Activated T-cell treated with anti-CD3 and anti-CD28 coated beads for 1 hour (primary cell): ENCODE data around the gene PTGDS.

Source experiments
- DNase-seq: peaks from one replicate; pipeline ENCODE4 v3.0.0-alpha.2; 2020; ENCODE audit warnings: low read depth

Gene PTGDS

GRCh38 chr9:136977223-136977622, at the start of gene PTGDS:
Gene PTGDS, plus strand, starts transcription at chr9:136977504. Its CDS starts 75 bp downstream, at chr9:136977579.
- no peak for DNase-seq

- no peak for DNase-seq
These were observed 48.7 kb upstream of the PTGDS start for GRCh38 chr9:136928591-136928990.

- no peak for DNase-seq
These were observed 47.3 kb upstream of the PTGDS start for GRCh38 chr9:136930014-136930413.

- no peak for DNase-seq
These were observed 45.6 kb upstream of the PTGDS start for GRCh38 chr9:136931611-136932130.

- no peak for DNase-seq
These were observed 43.0 kb upstream of the PTGDS start for GRCh38 chr9:136934277-136934676.

GRCh38 chr9:136935651-136936050, 41.7 kb upstream of the PTGDS start:
- DNase-seq, result no peak

GRCh38 chr9:136936645-136937170, 40.6 kb upstream of the PTGDS start:
- DNase-seq, result no peak

GRCh38 chr9:136937186-136938001, 39.9 kb upstream of the PTGDS start:
- DNase-seq, result no peak

- DNase-seq, result no peak
These were observed 37.8 kb upstream of the PTGDS start for GRCh38 chr9:136939431-136939995.

- DNase-seq, result no peak
These were observed 37.2 kb upstream of the PTGDS start for GRCh38 chr9:136939996-136940525.

GRCh38 chr9:136940526-136941230, 36.6 kb upstream of the PTGDS start:
- DNase-seq, result no peak

GRCh38 chr9:136941231-136942111, 35.8 kb upstream of the PTGDS start:
- no peak for DNase-seq

GRCh38 chr9:136942112-136942880, 35.0 kb upstream of the PTGDS start:
- no peak for DNase-seq

- no peak for DNase-seq
These were observed 34.4 kb upstream of the PTGDS start for GRCh38 chr9:136942881-136943230.

- peak; percentile 21 for DNase-seq
These were observed 33.8 kb upstream of the PTGDS start for GRCh38 chr9:136943291-136944211.

GRCh38 chr9:136944212-136944518, 33.1 kb upstream of the PTGDS start:
- DNase-seq, result no peak

- DNase-seq, result peak; percentile 93
These were observed 32.6 kb upstream of the PTGDS start, which contains the start of the genes C8G and FBXW5 for GRCh38 chr9:136944519-136945332. Gene C8G, plus strand, starts transcription at chr9:136945243. Its CDS starts 78 bp downstream, at chr9:136945321. Gene FBXW5, minus strand, starts transcription at chr9:136944738. Its CDS starts 655 bp downstream, at chr9:136944083.
